ENCODE results near the gene DNAAF2. TPM values are rescaled to one million over a fixed set of nuclear protein-coding genes. Genes with fewer than 3 reads are reported as not detected.
A peak's percentile ranks its signal among the peaks of the same experiment; 100 is the strongest.

The DNAAF2 gene
- total and polyA plus RNA-seq, 2 of the 8 experiments (the other 6 are each of a cell fraction or from before 2014, with no cell fraction given): 12.2 to 30.0 TPM

DNA sequence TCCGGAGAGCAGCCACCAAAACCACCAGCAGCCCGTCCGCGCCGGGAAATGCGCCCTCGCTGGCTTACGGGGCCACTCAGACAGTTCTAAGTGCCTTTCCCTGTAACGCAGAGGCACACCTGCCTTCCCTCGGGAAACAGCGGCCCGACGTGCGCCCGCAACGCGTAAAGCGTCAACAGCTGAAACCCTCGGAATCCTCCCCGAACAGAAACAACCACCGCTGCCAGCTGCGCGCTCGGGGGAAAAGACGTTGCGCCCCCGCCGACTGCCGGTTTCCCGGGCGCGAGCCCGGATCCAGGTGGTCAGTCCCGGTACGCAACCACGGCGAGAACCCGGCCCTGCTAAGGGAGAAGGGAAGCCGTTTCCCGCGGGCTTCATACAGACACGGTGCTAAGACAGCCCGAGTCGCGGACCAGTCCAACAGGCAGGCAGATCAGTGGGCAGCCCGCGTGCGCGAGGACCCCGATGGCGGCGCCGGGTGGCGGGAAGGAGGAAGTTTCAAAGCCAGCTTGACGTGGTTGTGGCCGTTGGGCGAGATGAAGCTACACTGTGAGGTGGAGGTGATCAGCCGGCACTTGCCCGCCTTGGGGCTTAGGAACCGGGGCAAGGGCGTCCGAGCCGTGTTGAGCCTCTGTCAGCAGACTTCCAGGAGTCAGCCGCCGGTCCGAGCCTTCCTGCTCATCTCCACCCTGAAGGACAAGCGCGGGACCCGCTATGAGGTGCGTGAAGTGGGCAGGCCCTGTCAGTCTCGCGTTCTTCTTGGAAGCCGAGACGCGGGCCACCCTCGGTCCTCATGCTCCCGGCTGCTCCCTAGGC is 36.4 kb downstream of the DNAAF2 start, which contains the start of gene LRR1 (continued):
- TF ChIP-seq, protein P1, sequence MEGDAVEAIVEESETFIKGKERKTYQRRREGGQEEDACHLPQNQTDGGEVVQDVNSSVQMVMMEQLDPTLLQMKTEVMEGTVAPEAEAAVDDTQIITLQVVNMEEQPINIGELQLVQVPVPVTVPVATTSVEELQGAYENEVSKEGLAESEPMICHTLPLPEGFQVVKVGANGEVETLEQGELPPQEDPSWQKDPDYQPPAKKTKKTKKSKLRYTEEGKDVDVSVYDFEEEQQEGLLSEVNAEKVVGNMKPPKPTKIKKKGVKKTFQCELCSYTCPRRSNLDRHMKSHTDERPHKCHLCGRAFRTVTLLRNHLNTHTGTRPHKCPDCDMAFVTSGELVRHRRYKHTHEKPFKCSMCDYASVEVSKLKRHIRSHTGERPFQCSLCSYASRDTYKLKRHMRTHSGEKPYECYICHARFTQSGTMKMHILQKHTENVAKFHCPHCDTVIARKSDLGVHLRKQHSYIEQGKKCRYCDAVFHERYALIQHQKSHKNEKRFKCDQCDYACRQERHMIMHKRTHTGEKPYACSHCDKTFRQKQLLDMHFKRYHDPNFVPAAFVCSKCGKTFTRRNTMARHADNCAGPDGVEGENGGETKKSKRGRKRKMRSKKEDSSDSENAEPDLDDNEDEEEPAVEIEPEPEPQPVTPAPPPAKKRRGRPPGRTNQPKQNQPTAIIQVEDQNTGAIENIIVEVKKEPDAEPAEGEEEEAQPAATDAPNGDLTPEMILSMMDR (IDR thresholded peaks at IDR 0.05; ENCODE audit: control extremely low read depth in 1 of 3, insufficient read depth in 1 of 3, low read depth in 1 of 3, low read length in 3 of 3): no peak
- TF ChIP-seq CHD1 (IDR thresholded peaks at IDR 0.05; ENCODE audit: low read depth, low read length) (no peak; the same call in 1 of the 2 replicates), YY1 (IDR thresholded peaks at IDR 0.05; ENCODE audit: low read depth, low read length) (peak; percentile 91), NRF1 (IDR thresholded peaks at IDR 0.05; ENCODE audit: low read depth, low read length) (no peak), SP2 (IDR thresholded peaks at IDR 0.05; ENCODE audit: low read length) (no peak), EZH2 (IDR thresholded peaks at IDR 0.05; ENCODE audit: low read depth, low read length, severe bottlenecking) (no peak), SIN3A (conservative IDR thresholded peaks at IDR 0.05 in 1 of 2, IDR thresholded peaks at IDR 0.05 in 1 of 2; ENCODE audit: low read depth in 1 of 2, low read length in 2 of 2) (peak in 1 of 2 experiments; percentile 5; a peak in 2 of 4 replicates), SP4 (IDR thresholded peaks at IDR 0.05; ENCODE audit: low read length) (peak; percentile 97), RBBP5 (IDR thresholded peaks at IDR 0.05; ENCODE audit: borderline replicate concordance, low read depth, low read length) (peak; percentile 98), GTF2F1 (IDR thresholded peaks at IDR 0.05; ENCODE audit: borderline replicate concordance, low read depth, low read length) (no peak), BCL11A (IDR thresholded peaks at IDR 0.05; ENCODE audit: low read depth in 2 of 2, low read length in 2 of 2) (no peak), TEAD4 (IDR thresholded peaks at IDR 0.05; ENCODE audit: low read depth, low read length) (0 out of 2 replicates have a peak, but pooled peaks have one; percentile 2), ASH2L (IDR thresholded peaks at IDR 0.05; ENCODE audit: low read length) (peak; percentile 98), EP300 (IDR thresholded peaks at IDR 0.05; ENCODE audit: borderline replicate concordance in 1 of 2, low read depth in 2 of 2, low read length in 2 of 2) (no peak), TAF7 (optimal IDR thresholded peaks at IDR 0.05; ENCODE audit: borderline replicate concordance, low read depth, low read length) (peak; percentile 87), NANOG (IDR thresholded peaks at IDR 0.05; ENCODE audit: insufficient read depth, low read depth, low read length, poor library complexity, severe bottlenecking) (no peak), SAP30 (IDR thresholded peaks at IDR 0.05; ENCODE audit: insufficient read depth, insufficient replicate concordance, low read length) (peak; percentile 73), BRCA1 (IDR thresholded peaks at IDR 0.05; ENCODE audit: low read depth, low read length) (peak; percentile 47; the same call in 1 of the 2 replicates)
- TF ChIP-seq, protein P2, sequence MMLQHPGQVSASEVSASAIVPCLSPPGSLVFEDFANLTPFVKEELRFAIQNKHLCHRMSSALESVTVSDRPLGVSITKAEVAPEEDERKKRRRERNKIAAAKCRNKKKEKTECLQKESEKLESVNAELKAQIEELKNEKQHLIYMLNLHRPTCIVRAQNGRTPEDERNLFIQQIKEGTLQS (IDR thresholded peaks at IDR 0.05; ENCODE audit: insufficient read depth, low read depth, low read length): no peak

All from H1 (cell line).